ENCODE data around the gene MEGF6. TPM values are rescaled to one million over a fixed set of nuclear protein-coding genes. Genes with fewer than 3 reads are reported as not detected.
"Not testable (repeated sequence)": the region's sequence is repeated elsewhere in the genome, so short reads cannot be mapped to it uniquely, and the experiment has no call there.

MEGF6 gene
- total RNA-seq, 2 experiments from 2014 or later, result 57.5 to 62.2 TPM

DNA sequence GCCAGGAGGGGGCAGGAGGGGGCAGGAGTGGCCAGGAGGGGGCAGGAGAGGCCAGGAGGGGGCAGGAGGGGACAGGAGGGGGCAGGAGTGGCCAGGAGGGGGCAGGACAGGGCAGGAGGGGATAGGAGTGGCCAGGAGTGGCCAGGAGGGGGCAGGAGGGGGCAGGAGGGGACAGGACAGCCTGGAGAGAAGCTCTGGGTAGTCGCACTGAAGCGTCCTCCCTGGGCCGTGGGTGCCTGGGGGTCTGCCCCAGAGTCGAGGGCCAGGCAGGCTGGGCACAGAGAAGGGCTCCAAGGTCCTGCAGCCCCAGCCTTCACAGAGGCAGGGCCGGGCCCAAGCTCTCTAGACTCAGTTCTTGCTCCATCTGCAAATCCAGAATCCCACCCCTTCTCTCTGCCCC, 22.9 kb downstream of the MEGF6 start:
- CTCF ChIA-PET, result interaction anchor here (0.7 kb wide), 1 partner anchor 30 kb away, joined by 3 read pairs; no protein-coding TSS in a partner anchor

DNA sequence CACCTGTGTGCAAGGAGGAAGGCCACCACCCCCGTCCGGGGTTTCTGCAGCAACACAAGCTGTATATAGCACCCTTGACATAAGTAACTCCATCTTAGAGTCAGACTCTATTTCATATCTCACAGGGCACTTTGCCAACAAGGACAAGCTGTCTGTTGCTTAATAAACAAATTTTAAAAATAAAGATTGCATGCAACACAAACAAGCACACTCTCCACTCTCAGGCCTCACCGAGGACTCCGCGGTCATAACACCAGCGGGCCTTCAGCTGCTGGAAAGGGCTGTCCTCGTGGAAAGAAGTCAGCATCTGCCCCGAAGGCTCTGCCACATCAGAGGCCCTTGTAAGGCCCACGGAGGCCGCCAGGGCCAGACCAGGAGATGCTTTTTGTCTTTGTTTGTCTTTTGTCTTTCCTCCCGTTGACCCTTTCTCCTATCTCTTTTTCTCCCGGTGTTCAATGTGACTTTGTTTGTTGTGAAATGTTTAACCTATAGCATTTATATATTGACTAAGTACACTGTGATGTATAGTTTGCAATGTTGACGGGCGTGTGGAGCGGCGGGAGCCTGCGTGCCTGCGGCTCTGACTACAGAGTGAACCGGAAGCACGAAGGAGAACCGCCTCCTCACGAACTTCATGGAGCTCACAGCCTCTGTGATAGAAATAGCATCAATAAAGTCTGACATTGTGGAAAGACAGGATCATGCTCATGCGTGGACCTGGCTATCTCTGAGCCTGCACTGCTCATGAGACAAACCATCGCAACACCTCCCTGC, 24.1 kb downstream of the MEGF6 start:
- no peaks in the 10 kb centered on the region for H3K9me3 Mint-ChIP-seq
- no peaks in the 10 kb centered on the region for H3K36me3 ChIP-seq (ENCODE audit: insufficient read depth, low read length)
- H3K9me3 ChIP-seq (ENCODE audit: control insufficient read depth in 1 of 2, insufficient read depth in 1 of 2, low read length in 2 of 2), result peaks cover 0 to 3% of the 10 kb centered on the region in 2 experiments
- ChIA-PET CTCF (no interaction called here), POLR2A (no interaction called here)
- intact Hi-C loops (cut with DNase I, micrococcal nuclease), result loop anchor here in 1 of 2 experiments (5.0 kb wide), 1 partner anchor 35 kb away; no protein-coding TSS in a partner anchor
- no peaks in the 10 kb centered on the region for H3K27me3 Mint-ChIP-seq
- ATAC-seq (ENCODE audit: poor library complexity) (no peak), DNase-seq (no peak)
- no peak overlapping the region for H3K27ac Mint-ChIP-seq
- no peak overlapping the region for H3K4me3 ChIP-seq (ENCODE audit: low read length)
- H3K4me1 ChIP-seq (ENCODE audit: insufficient read depth, low read length), result no peaks in the 10 kb centered on the region
- no peaks in the 10 kb centered on the region for H3K36me3 Mint-ChIP-seq (ENCODE audit: low read depth)
- TF ChIP-seq, protein P1, sequence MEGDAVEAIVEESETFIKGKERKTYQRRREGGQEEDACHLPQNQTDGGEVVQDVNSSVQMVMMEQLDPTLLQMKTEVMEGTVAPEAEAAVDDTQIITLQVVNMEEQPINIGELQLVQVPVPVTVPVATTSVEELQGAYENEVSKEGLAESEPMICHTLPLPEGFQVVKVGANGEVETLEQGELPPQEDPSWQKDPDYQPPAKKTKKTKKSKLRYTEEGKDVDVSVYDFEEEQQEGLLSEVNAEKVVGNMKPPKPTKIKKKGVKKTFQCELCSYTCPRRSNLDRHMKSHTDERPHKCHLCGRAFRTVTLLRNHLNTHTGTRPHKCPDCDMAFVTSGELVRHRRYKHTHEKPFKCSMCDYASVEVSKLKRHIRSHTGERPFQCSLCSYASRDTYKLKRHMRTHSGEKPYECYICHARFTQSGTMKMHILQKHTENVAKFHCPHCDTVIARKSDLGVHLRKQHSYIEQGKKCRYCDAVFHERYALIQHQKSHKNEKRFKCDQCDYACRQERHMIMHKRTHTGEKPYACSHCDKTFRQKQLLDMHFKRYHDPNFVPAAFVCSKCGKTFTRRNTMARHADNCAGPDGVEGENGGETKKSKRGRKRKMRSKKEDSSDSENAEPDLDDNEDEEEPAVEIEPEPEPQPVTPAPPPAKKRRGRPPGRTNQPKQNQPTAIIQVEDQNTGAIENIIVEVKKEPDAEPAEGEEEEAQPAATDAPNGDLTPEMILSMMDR (IDR thresholded peaks at IDR 0.05), result no peak
- no peak overlapping the region for H3K27ac ChIP-seq (ENCODE audit: low read depth in 1 of 2, low read length in 2 of 2)
- no peaks in the 10 kb centered on the region for H3K4me1 Mint-ChIP-seq (ENCODE audit: low read depth)
- no peak overlapping the region for H3K4me3 Mint-ChIP-seq
- H3K27me3 ChIP-seq (ENCODE audit: control insufficient read depth in 1 of 2, insufficient read depth in 2 of 2, low read length in 2 of 2), result no peaks in the 10 kb centered on the region

More for the DNA sequence above, 22.9 kb downstream of the MEGF6 start:
- Mint-ChIP-seq H3K9me3 (no peaks in the 10 kb centered on the region), H3K27ac (no peak overlapping the region), H3K4me1 (ENCODE audit: low read depth) (no peaks in the 10 kb centered on the region), H3K27me3 (no peaks in the 10 kb centered on the region), H3K4me3 (no peak overlapping the region), H3K36me3 (ENCODE audit: low read depth) (no peaks in the 10 kb centered on the region)
- no peak for DNase-seq
- no peak overlapping the region for H3K4me3 ChIP-seq (ENCODE audit: low read length)
- no peaks in the 10 kb centered on the region for H3K36me3 ChIP-seq (ENCODE audit: insufficient read depth, low read length)
- TF ChIP-seq, protein P1 (IDR thresholded peaks at IDR 0.05), result no peak
- H3K4me1 ChIP-seq (ENCODE audit: insufficient read depth, low read length), result no peaks in the 10 kb centered on the region
- H3K27ac ChIP-seq (ENCODE audit: low read depth in 1 of 2, low read length in 2 of 2), result no peak overlapping the region
- peaks cover 0 to 3% of the 10 kb centered on the region in 2 experiments for H3K9me3 ChIP-seq (ENCODE audit: control insufficient read depth in 1 of 2, insufficient read depth in 1 of 2, low read length in 2 of 2)
- no peak for ATAC-seq (ENCODE audit: poor library complexity)
- POLR2A ChIA-PET, result no interaction called here
- no peaks in the 10 kb centered on the region for H3K27me3 ChIP-seq (ENCODE audit: control insufficient read depth in 1 of 2, insufficient read depth in 2 of 2, low read length in 2 of 2)
- intact Hi-C loops (cut with DNase I, micrococcal nuclease), result loop anchor here in 1 of 2 experiments (5.0 kb wide), 1 partner anchor 36 kb away; no protein-coding TSS in a partner anchor

DNA sequence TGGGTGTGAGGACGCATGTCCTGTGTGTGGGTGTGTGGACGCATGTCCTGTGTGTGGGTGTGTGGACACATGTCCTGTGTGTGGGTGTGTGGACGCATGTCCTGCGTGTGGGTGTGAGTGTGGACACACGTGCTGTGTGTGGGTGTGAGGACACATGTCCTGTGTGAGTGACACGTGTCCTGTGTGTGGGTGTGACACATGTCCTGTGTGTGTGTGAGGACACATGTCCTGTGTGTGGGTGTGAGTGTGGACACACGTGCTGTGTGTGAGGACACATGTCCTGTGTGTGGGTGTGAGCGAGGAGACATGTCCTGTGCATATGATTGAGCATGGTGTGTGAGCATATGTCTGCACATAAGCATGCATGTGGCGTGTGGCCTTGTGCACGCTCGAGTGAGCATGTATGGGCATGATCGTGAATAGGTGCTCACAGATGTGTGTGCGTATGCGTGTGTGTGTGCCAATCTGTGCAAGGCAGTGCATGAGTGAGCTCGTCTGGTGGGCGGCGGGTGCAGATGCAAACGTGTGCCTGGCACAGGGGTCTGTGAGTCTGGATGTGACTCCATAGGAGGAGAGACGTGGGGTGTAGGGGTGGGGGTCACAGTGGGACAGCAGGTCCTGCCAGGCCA, 25.3 kb downstream of the MEGF6 start:
- no peak overlapping the region for H3K27ac Mint-ChIP-seq
- no peaks in the 10 kb centered on the region for H3K27me3 ChIP-seq (ENCODE audit: control insufficient read depth in 1 of 2, insufficient read depth in 2 of 2, low read length in 2 of 2)
- H3K9me3 Mint-ChIP-seq, result no peaks in the 10 kb centered on the region
- ATAC-seq (ENCODE audit: poor library complexity) (no peak), DNase-seq (no peak)
- no peaks in the 10 kb centered on the region for H3K4me1 ChIP-seq (ENCODE audit: insufficient read depth, low read length)
- peaks cover 0 to 3% of the 10 kb centered on the region in 2 experiments for H3K9me3 ChIP-seq (ENCODE audit: control insufficient read depth in 1 of 2, insufficient read depth in 1 of 2, low read length in 2 of 2)
- ChIA-PET CTCF (no interaction called here), POLR2A (no interaction called here)
- no peak overlapping the region for H3K27ac ChIP-seq (ENCODE audit: low read depth in 1 of 2, low read length in 2 of 2)
- no peaks in the 10 kb centered on the region for H3K36me3 ChIP-seq (ENCODE audit: insufficient read depth, low read length)
- no peaks in the 10 kb centered on the region for H3K4me1 Mint-ChIP-seq (ENCODE audit: low read depth)
- no peak overlapping the region for H3K4me3 Mint-ChIP-seq
- TF ChIP-seq, protein P1 (IDR thresholded peaks at IDR 0.05), result no peak
- no peak overlapping the region for H3K4me3 ChIP-seq (ENCODE audit: low read length)
- intact Hi-C loops (cut with DNase I, micrococcal nuclease), result loop anchor here in 1 of 2 experiments (5.0 kb wide), 1 partner anchor 34 kb away; no protein-coding TSS in a partner anchor
- no peaks in the 10 kb centered on the region for H3K36me3 Mint-ChIP-seq (ENCODE audit: low read depth)
- no peaks in the 10 kb centered on the region for H3K27me3 Mint-ChIP-seq

DNA sequence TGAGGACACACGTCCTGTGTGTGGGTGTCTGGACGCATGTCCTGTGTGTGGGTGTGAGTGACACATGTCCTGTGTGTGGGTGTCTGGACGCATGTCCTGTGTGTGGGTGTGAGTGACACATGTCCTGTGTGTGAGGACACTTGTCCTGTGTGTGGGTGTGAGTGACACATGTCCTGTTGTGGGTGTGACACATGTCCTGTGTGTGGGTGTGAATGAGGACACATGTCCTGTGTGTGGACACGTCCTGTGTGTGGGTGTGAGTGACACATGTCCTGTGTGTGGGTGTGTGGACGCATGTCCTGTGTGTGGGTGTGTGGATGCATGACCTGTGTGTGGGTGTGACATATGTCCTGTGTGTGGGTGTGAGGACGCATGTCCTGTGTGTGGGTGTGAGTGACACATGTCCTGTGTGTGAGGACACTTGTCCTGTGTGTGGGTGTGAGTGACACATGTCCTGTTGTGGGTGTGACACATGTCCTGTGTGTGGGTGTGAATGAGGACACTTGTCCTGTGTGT, 25.9 kb downstream of the MEGF6 start:
- H3K4me1 Mint-ChIP-seq (ENCODE audit: low read depth); H3K27ac ChIP-seq (ENCODE audit: low read depth in 1 of 2, low read length in 2 of 2); H3K9me3 ChIP-seq (ENCODE audit: control insufficient read depth in 1 of 2, insufficient read depth in 1 of 2, low read length in 2 of 2); ATAC-seq (ENCODE audit: poor library complexity); H3K27me3 Mint-ChIP-seq; H3K27me3 ChIP-seq (ENCODE audit: control insufficient read depth in 1 of 2, insufficient read depth in 2 of 2, low read length in 2 of 2); H3K36me3 Mint-ChIP-seq (ENCODE audit: low read depth); CTCF ChIA-PET; DNase-seq; H3K36me3 ChIP-seq (ENCODE audit: insufficient read depth, low read length); POLR2A ChIA-PET; H3K4me1 ChIP-seq (ENCODE audit: insufficient read depth, low read length); H3K4me3 ChIP-seq (ENCODE audit: low read length); H3K27ac Mint-ChIP-seq; H3K9me3 Mint-ChIP-seq; H3K4me3 Mint-ChIP-seq: not testable (repeated sequence)
- intact Hi-C loops (cut with DNase I, micrococcal nuclease), result loop anchor here in 1 of 2 experiments (5.0 kb wide), 1 partner anchor 33 kb away; no protein-coding TSS in a partner anchor

Data from CD4-positive, alpha-beta T cell (primary cell).